K562 (cell line): Measurements from ENCODE around the gene ZBTB42. TPM values are rescaled to one million over a fixed set of nuclear protein-coding genes. Genes with fewer than 3 reads are reported as not detected.

Experiments used
- BACH1 ChIP-seq: fragments of 200-800 bp; sonication (Bioruptor generic); IDR thresholded peaks from 2 replicates; pipeline ENCODE4 v1.6.1; 2016; ENCODE audit warnings: missing genetic modification characterization, missing compliant biosample characterization
- CREM ChIP-seq: IDR thresholded peaks from 2 replicates; pipeline ENCODE4 v1.6.1; 2014; ENCODE audit warnings: antibody characterized with exemption, low read depth
- EP400 ChIP-seq: fragments of 450-650 bp; IDR thresholded peaks from 2 replicates; pipeline ENCODE4 v1.6.1; 2017; ENCODE audit warnings: antibody characterized with exemption, mild to moderate bottlenecking, moderate library complexity
- MAZ ChIP-seq, 2 experiments: fragments of 450-650 bp in 1 of 2; sonication (generic) in 1 of 2; formaldehyde crosslinking; IDR thresholded peaks in 1 of 2; conservative IDR thresholded peaks in 1 of 2; 2 replicates each; pipeline versions ENCODE4 v1.4.0 to v1.5.0; 2020; ENCODE audit warnings: mild to moderate bottlenecking in 1 of 2, missing genetic modification reagents in 1 of 2
- MYNN ChIP-seq, 2 experiments: sonication (generic); formaldehyde crosslinking in 1 of 2; IDR thresholded peaks; 2 replicates each; pipeline versions ENCODE4 v1.5.0 to v1.6.1; 2016 to 2020; ENCODE audit warnings: antibody characterized with exemption in 1 of 2, missing genetic modification reagents in 1 of 2
- PURB ChIP-seq: sonication (generic); formaldehyde crosslinking; IDR thresholded peaks from 2 replicates; pipeline ENCODE4 v1.9.0; 2021; ENCODE audit warnings: low read depth, mild to moderate bottlenecking, missing genetic modification reagents
- RBBP5 ChIP-seq: fragments of 200-600 bp; sonication (generic); IDR thresholded peaks from 2 replicates; pipeline ENCODE4 v1.6.1; 2012; ENCODE audit warnings: borderline replicate concordance, mild to moderate bottlenecking, low read length, control low read depth, inconsistent platforms; ENCODE audit not compliant: insufficient read depth, poor library complexity, severe bottlenecking
- THRAP3 ChIP-seq: fragments of 450-650 bp; IDR thresholded peaks from 2 replicates; pipeline ENCODE4 v1.6.1; 2016; ENCODE audit warnings: mild to moderate bottlenecking, inconsistent platforms, borderline replicate concordance
- ZKSCAN1 ChIP-seq: fragments of 150-350 bp; IDR thresholded peaks from 2 replicates; pipeline ENCODE4 v1.6.1; 2016; ENCODE audit warnings: low read depth, low read length
- ZNF507 ChIP-seq: conservative IDR thresholded peaks from 2 replicates; pipeline ENCODE4 v1.6.1; 2017; ENCODE audit warnings: missing genetic modification characterization, missing compliant biosample characterization
- polyA plus RNA-seq, 8 experiments: library from polyadenylated mRNA; depleted of rRNA in 4 of 8; stranded (reverse) in 5 of 8; unstranded in 3 of 8; fragments of >200 nt; fragmentation: Nextera tagmentation in 2 of 8; fragmentation: Illumina TruSeq in 1 of 8; extraction: Ambion mirVana in 2 of 8; extraction: Trizol in 1 of 8; gene quantifications; 2 replicates each; pipeline versions ENCODE4 v1.2.1 to v1.2.3, GENCODE V29; 2011 to 2014; ENCODE audit warnings: inconsistent platforms in 1 of 8, missing spikeins in 1 of 8
- total RNA-seq, 7 experiments: library from RNA; depleted of rRNA in 6 of 7; stranded (reverse); fragments of >200 nt in 6 of 7; fragmentation: Illumina TruSeq in 2 of 7; extraction: Trizol in 2 of 7; gene quantifications; 2 replicates each; pipeline versions ENCODE4 v1.2.1 to v1.2.3, GENCODE V29; 2011 to 2021; ENCODE audit warnings: low replicate concordance in 1 of 7
- TF ChIP-seq, protein P1 (sequence below): fragments of 250-450 bp; sonication (Bioruptor Pico); IDR thresholded peaks from 2 replicates; pipeline ENCODE4 v1.5.0; 2021; ENCODE audit warnings: mild to moderate bottlenecking, moderate library complexity
- TF ChIP-seq, protein P2 (sequence below): fragments of 450-650 bp; formaldehyde crosslinking; IDR thresholded peaks from 2 replicates; pipeline ENCODE4 v1.4.0; 2020; ENCODE audit warnings: mild to moderate bottlenecking, moderate library complexity
- TF ChIP-seq, protein P3 (sequence below): fragments of 200-800 bp; sonication (Bioruptor generic); IDR thresholded peaks from 2 replicates; pipeline ENCODE4 v1.6.1; 2017; ENCODE audit warnings: missing genetic modification characterization, missing compliant biosample characterization
- TF ChIP-seq, protein P4 (sequence below), 2 experiments: fragments of 450-650 bp; conservative IDR thresholded peaks; 2 replicates each; pipeline ENCODE4 v1.6.1; 2017; ENCODE audit warnings: mild to moderate bottlenecking in 2 of 2, moderate library complexity in 2 of 2
- TF ChIP-seq, protein P5 (sequence below): fragments of 450-650 bp; formaldehyde crosslinking; IDR thresholded peaks from 2 replicates; pipeline ENCODE4 v1.4.0; 2020; ENCODE audit warnings: mild to moderate bottlenecking, moderate library complexity

ZBTB42 gene
- total and polyA plus RNA-seq, 9 of the 15 experiments (the other 6 are each of a cell fraction or from before 2014, with no cell fraction given): 0.03 to 8.5 (median 2.4) TPM

DNA sequence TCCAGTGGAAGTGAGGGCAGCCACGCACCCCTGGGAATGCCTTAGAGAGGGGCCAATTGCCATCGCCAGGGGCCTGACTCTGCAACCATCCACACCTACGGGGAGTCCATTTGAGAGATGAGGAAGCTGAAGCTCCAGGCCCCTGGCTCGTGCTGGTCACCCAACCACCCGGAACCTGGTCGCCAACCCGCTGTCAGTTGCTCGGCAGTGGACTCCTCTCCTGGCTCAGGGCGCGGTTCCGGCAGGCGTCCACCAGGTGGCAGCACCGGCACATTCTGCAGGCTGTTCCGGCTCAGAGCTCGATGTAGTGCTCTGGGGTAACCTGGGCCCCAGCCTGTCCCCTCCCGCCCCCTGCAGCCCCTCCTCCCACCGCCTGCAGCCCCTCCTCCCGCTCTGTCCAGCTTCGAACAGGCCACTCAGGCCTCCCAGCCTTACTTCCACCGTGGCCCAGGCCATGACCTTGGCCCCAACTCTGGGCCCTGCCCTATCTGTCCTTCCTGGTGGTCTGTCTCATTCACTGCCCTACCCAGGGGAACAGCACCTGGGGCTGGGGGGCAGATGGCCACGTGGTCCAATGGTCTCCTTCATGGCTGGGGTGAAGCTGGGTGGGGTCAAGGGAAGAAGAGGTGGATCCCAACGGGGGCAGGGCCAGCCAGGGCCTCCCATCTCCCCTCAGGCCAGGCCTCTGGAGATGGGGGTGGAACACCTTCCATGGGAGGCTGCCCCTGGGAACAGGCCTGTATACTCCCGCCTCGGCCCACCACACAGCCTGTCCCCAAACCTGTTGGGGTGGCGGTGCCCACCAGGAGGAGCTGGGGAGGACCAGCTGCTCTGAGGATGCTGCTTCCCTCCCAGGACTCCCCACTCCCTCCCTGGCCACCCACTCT lies 32.2 kb upstream of the ZBTB42 start (continued):
- TF ChIP-seq, protein P1, sequence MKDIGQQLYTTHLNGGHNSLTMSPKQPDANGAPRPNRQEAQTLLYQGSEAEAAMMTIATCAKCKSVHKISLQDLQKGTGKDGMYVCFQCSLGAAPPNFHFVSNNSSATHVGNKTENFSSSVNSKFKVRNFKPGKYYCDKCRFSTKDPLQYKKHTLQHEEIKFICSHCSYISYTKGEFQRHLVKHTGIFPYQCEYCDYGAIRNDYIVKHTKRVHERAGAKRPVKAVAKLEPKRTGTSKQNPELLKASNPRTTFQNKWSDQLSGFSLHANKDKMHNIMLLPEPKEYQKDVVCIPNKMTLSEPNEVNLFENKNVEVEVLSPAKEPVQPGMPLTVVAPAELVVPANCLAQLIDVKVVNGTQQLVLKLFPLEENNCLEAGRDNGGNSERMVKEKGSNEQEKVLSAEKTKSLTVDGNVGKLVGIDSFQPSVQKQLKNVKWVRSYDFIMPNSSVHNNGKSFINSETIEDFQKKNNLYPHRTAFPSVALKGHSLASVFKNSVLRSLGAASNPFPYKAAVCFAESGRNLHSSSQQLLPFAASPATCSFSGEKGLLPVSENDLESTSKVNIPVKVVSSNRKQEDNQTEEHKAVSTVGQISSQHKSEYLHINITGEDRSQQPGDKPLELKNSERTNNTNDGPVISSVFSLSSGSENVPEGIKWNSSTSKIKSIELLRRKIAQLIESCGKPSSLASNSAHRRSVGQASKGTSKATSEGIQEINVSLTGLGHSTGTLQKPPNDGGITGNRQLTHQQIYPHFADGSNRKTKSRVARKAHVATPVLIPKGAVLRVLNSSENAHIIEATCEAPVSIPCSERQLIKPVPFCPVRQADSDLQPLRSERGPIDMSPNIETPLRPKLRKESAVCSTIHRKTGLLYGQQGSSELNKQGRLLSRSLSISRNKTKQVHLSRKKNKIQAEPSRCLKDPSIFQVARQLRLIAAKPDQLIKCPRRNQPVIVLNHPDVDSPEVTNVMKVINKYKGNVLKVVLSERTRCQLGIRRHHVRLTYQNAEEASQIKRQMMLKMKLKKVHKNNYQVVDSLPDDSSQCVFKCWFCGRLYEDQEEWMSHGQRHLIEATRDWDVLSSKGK: no peak
- TF ChIP-seq, protein P2, sequence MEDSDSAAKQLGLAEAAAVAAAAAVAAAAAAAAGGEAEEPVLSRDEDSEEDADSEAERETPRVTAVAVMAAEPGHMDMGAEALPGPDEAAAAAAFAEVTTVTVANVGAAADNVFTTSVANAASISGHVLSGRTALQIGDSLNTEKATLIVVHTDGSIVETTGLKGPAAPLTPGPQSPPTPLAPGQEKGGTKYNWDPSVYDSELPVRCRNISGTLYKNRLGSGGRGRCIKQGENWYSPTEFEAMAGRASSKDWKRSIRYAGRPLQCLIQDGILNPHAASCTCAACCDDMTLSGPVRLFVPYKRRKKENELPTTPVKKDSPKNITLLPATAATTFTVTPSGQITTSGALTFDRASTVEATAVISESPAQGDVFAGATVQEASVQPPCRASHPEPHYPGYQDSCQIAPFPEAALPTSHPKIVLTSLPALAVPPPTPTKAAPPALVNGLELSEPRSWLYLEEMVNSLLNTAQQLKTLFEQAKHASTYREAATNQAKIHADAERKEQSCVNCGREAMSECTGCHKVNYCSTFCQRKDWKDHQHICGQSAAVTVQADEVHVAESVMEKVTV: peak; percentile 37; the same call in 1 of the 2 replicates
- TF ChIP-seq, protein P3, sequence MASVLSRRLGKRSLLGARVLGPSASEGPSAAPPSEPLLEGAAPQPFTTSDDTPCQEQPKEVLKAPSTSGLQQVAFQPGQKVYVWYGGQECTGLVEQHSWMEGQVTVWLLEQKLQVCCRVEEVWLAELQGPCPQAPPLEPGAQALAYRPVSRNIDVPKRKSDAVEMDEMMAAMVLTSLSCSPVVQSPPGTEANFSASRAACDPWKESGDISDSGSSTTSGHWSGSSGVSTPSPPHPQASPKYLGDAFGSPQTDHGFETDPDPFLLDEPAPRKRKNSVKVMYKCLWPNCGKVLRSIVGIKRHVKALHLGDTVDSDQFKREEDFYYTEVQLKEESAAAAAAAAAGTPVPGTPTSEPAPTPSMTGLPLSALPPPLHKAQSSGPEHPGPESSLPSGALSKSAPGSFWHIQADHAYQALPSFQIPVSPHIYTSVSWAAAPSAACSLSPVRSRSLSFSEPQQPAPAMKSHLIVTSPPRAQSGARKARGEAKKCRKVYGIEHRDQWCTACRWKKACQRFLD: no peak
- TF ChIP-seq PURB (CRISPR knock-in tag) (no peak), CREM (0 out of 2 replicates have a peak, but pooled peaks have one; percentile 8), RBBP5 (no peak), MAZ (CRISPR knock-in tag; conservative IDR thresholded peaks at IDR 0.05 in 1 of 2, IDR thresholded peaks at IDR 0.05 in 1 of 2) (peak in 1 of 2 experiments; percentile 76; a peak in 1 of 4 replicates), EP400 (peak; percentile 63; the same call in 1 of the 2 replicates), ZKSCAN1 (no peak), BACH1 (tag) (no peak), ZNF507 (no peak), MYNN (IDR thresholded peaks at IDR 0.05) (peak; percentile 46; the same call in 1 of the 2 replicates), MYNN (CRISPR knock-in tag; IDR thresholded peaks at IDR 0.05) (no peak), THRAP3 (no peak)
- TF ChIP-seq, protein P4, sequence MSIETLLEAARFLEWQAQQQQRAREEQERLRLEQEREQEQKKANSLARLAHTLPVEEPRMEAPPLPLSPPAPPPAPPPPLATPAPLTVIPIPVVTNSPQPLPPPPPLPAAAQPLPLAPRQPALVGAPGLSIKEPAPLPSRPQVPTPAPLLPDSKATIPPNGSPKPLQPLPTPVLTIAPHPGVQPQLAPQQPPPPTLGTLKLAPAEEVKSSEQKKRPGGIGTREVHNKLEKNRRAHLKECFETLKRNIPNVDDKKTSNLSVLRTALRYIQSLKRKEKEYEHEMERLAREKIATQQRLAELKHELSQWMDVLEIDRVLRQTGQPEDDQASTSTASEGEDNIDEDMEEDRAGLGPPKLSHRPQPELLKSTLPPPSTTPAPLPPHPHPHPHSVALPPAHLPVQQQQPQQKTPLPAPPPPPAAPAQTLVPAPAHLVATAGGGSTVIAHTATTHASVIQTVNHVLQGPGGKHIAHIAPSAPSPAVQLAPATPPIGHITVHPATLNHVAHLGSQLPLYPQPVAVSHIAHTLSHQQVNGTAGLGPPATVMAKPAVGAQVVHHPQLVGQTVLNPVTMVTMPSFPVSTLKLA (conservative IDR thresholded peaks at IDR 0.05): peak; percentile 69 to 76; a peak in 3 of 4 replicates
- TF ChIP-seq, protein P5, sequence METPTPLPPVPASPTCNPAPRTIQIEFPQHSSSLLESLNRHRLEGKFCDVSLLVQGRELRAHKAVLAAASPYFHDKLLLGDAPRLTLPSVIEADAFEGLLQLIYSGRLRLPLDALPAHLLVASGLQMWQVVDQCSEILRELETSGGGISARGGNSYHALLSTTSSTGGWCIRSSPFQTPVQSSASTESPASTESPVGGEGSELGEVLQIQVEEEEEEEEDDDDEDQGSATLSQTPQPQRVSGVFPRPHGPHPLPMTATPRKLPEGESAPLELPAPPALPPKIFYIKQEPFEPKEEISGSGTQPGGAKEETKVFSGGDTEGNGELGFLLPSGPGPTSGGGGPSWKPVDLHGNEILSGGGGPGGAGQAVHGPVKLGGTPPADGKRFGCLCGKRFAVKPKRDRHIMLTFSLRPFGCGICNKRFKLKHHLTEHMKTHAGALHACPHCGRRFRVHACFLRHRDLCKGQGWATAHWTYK: no peak
